Type B pancreatic cell (in vitro differentiated cells): ENCODE results near the gene PHRF1. TPM values are rescaled to one million over a fixed set of nuclear protein-coding genes. Genes with fewer than 3 reads are reported as not detected.
A peak's percentile ranks its signal among the peaks of the same experiment; 100 is the strongest.

Experiments
- DNase-seq: peaks from one replicate; pipeline ENCODE4 v3.0.0; 2021; ENCODE audit warnings: mixed read lengths; ENCODE audit not compliant: unreplicated experiment; ENCODE audit errors: extremely low spot score
- H3K27ac Mint-ChIP-seq: 2 replicates; pipeline ENCODE4 v1.8.0; 2021; ENCODE audit warnings: mild to moderate bottlenecking, mixed read lengths
- H3K27me3 Mint-ChIP-seq: 2 replicates; pipeline ENCODE4 v1.8.0; 2021; ENCODE audit warnings: mixed read lengths
- H3K36me3 Mint-ChIP-seq: 2 replicates; pipeline ENCODE4 v1.8.0; 2021; ENCODE audit warnings: mixed read lengths
- H3K4me1 Mint-ChIP-seq: one replicate; pipeline ENCODE4 v1.8.0; 2021; ENCODE audit warnings: mixed read lengths; ENCODE audit not compliant: unreplicated experiment
- H3K4me3 Mint-ChIP-seq: 2 replicates; pipeline ENCODE4 v1.8.0; 2021; ENCODE audit warnings: mild to moderate bottlenecking, mixed read lengths
- H3K9me3 Mint-ChIP-seq: 2 replicates; pipeline ENCODE4 v1.8.0; 2021; ENCODE audit warnings: mixed read lengths
- CTCF ChIP-seq: fragments of 200-600 bp; sonication (generic); conservative IDR thresholded peaks from 2 replicates; pipeline ENCODE4 v1.5.0; 2021; ENCODE audit warnings: antibody characterized with exemption, mild to moderate bottlenecking
- total RNA-seq: library from RNA; stranded (reverse); gene quantifications from 2 replicates; pipeline ENCODE4 v1.2.1, GENCODE V29; 2021; ENCODE audit warnings: low replicate concordance

Gene PHRF1
- total RNA-seq, 1 donor from 2014 or later, result 38.7 TPM

GRCh38 chr11:551131-551530 is 25.1 kb upstream of the PHRF1 start:
- Mint-ChIP-seq H3K4me1 (no peaks in the 10 kb centered on the region), H3K4me3 (no peak overlapping the region), H3K27ac (no peak overlapping the region), H3K27me3 (no peaks in the 10 kb centered on the region), H3K9me3 (no peaks in the 10 kb centered on the region), H3K36me3 (no peaks in the 10 kb centered on the region)
- no peak for DNase-seq
- TF ChIP-seq CTCF, result no peak

GRCh38 chr11:551596-551995 is 24.7 kb upstream of the PHRF1 start:
- H3K4me1 Mint-ChIP-seq, result no peaks in the 10 kb centered on the region
- no peak for TF ChIP-seq CTCF
- no peak overlapping the region for H3K4me3 Mint-ChIP-seq
- no peak for DNase-seq
- no peaks in the 10 kb centered on the region for H3K9me3 Mint-ChIP-seq
- peaks cover 4% of the 10 kb centered on the region for H3K27me3 Mint-ChIP-seq
- no peak overlapping the region for H3K27ac Mint-ChIP-seq
- H3K36me3 Mint-ChIP-seq, result no peaks in the 10 kb centered on the region

- H3K9me3 Mint-ChIP-seq, result no peaks in the 10 kb centered on the region
- no peak for DNase-seq
- no peaks in the 10 kb centered on the region for H3K4me1 Mint-ChIP-seq
- H3K27me3 Mint-ChIP-seq, result peaks cover 14% of the 10 kb centered on the region
- no peak overlapping the region for H3K27ac Mint-ChIP-seq
- H3K36me3 Mint-ChIP-seq, result no peaks in the 10 kb centered on the region
- no peak for TF ChIP-seq CTCF
- H3K4me3 Mint-ChIP-seq, result peak overlapping the region; percentile 39
Observed at GRCh38 chr11:553083-553987, 22.9 kb upstream of the PHRF1 start.

- no peaks in the 10 kb centered on the region for H3K9me3 Mint-ChIP-seq
- H3K27ac Mint-ChIP-seq, result no peak overlapping the region
- no peaks in the 10 kb centered on the region for H3K36me3 Mint-ChIP-seq
- peaks cover 14% of the 10 kb centered on the region for H3K27me3 Mint-ChIP-seq
- no peak for TF ChIP-seq CTCF
- H3K4me3 Mint-ChIP-seq, result no peak overlapping the region
- no peak for DNase-seq
- H3K4me1 Mint-ChIP-seq, result no peaks in the 10 kb centered on the region
Observed at GRCh38 chr11:553988-554340, 22.3 kb upstream of the PHRF1 start.

GRCh38 chr11:554428-555226 is 21.6 kb upstream of the PHRF1 start:
- peak; percentile 75 for TF ChIP-seq CTCF
- no peaks in the 10 kb centered on the region for H3K36me3 Mint-ChIP-seq
- no peak overlapping the region for H3K4me3 Mint-ChIP-seq
- H3K9me3 Mint-ChIP-seq, result no peaks in the 10 kb centered on the region
- peaks cover 14% of the 10 kb centered on the region for H3K27me3 Mint-ChIP-seq
- no peak for DNase-seq
- H3K27ac Mint-ChIP-seq, result no peak overlapping the region
- H3K4me1 Mint-ChIP-seq, result peaks cover under 1% of the 10 kb centered on the region
